Hepatocyte (in vitro differentiated cells): ENCODE measurements around the gene PCDH20.
A peak's percentile ranks its signal among the peaks of the same experiment; 100 is the strongest.

ENCODE experiments used
- CTCF ChIP-seq: fragments of 200-600 bp; sonication (generic); IDR thresholded peaks from 2 replicates; pipeline ENCODE4 v1.5.1; 2016; ENCODE audit warnings: antibody characterized with exemption, mild to moderate bottlenecking; ENCODE audit not compliant: poor library complexity
- EZH2 ChIP-seq: fragments of 200-600 bp; sonication (generic); IDR thresholded peaks from 2 replicates; pipeline ENCODE4 v1.6.1; 2016; ENCODE audit warnings: antibody characterized with exemption, mild to moderate bottlenecking, borderline replicate concordance
- EZH2phosphoT487 ChIP-seq: fragments of 200-600 bp; sonication (generic); IDR thresholded peaks from one replicate; pipeline ENCODE4 v1.6.1; 2018; ENCODE audit warnings: antibody characterized with exemption, mild to moderate bottlenecking, low read depth, moderate library complexity; ENCODE audit not compliant: unreplicated experiment, severe bottlenecking

- TF ChIP-seq CTCF (no peak), EZH2 (no peak), EZH2phosphoT487 (peak; percentile 83)
Measured at GRCh38 chr13:61410266-61410665, 5.4 kb downstream of the PCDH20 start.
